GM19397 (cell line): ENCODE results near the gene MIOX.

Source experiments
- ATAC-seq: cut with Tn5 transposase; IDR thresholded peaks from one replicate; pipeline ENCODE4 v1.9.1; 2021; ENCODE audit warnings: mild to moderate bottlenecking, moderate library complexity; ENCODE audit not compliant: unreplicated experiment

Gene MIOX

GRCh38 chr22:50488886-50489285 is 2.2 kb downstream of the MIOX start:
- ATAC-seq: no peak

- ATAC-seq: no peak
Measured at GRCh38 chr22:50489363-50490243, 2.9 kb downstream of the MIOX start.

- no peak for ATAC-seq
Measured at GRCh38 chr22:50490531-50491308, 4.1 kb downstream of the MIOX start.

- no peak for ATAC-seq
Measured at GRCh38 chr22:50497093-50497492, 10.4 kb downstream of the MIOX start.

GRCh38 chr22:50498322-50498890 is 11.7 kb downstream of the MIOX start:
- ATAC-seq: no peak

GRCh38 chr22:50500452-50500851 is 13.8 kb downstream of the MIOX start:
- no peak for ATAC-seq

GRCh38 chr22:50502096-50502495 is 15.4 kb downstream of the MIOX start:
- ATAC-seq: no peak

- ATAC-seq: no peak
Measured at GRCh38 chr22:50502628-50503474, 16.2 kb downstream of the MIOX start.

- no peak for ATAC-seq
Measured at GRCh38 chr22:50503475-50504145, 17.0 kb downstream of the MIOX start.

- no peak for ATAC-seq
Measured at GRCh38 chr22:50504369-50505211, 17.9 kb downstream of the MIOX start.

GRCh38 chr22:50505276-50505775 is 18.7 kb downstream of the MIOX start:
- ATAC-seq: no peak

- no peak for ATAC-seq
Measured at GRCh38 chr22:50505776-50506610, 19.3 kb downstream of the MIOX start.

GRCh38 chr22:50506611-50507420 is 20.2 kb downstream of the MIOX start:
- peak; percentile 6 for ATAC-seq

- ATAC-seq: peak; percentile 55
Measured at GRCh38 chr22:50507421-50507990, 20.8 kb downstream of the MIOX start, which contains the start of gene LMF2. LMF2 (minus strand) TSS chr22:50507702; CDS start chr22:50507675, 27 bp downstream.

- peak; percentile 72 for ATAC-seq
Measured at GRCh38 chr22:50507991-50508884, 21.6 kb downstream of the MIOX start, which contains the start of gene NCAPH2. NCAPH2 (plus strand) TSS chr22:50508224; CDS start chr22:50508338, 114 bp downstream.

GRCh38 chr22:50508897-50509296 is 22.2 kb downstream of the MIOX start:
- no peak for ATAC-seq
